ENCODE results near the gene ZFAND3.

Gene ZFAND3

GRCh38 chr6:38154731-38155130 lies 335.2 kb downstream of the ZFAND3 start:
- no peak for DNase-seq (ENCODE audit: low spot score)

- DNase-seq (ENCODE audit: low spot score) = no peak
These were observed 335.6 kb downstream of the ZFAND3 start for GRCh38 chr6:38155144-38155543.

- no peak for DNase-seq (ENCODE audit: low spot score)
These were observed 336.2 kb downstream of the ZFAND3 start for GRCh38 chr6:38155621-38156204.

- no peak for DNase-seq (ENCODE audit: low spot score)
These were observed 337.5 kb downstream of the ZFAND3 start for GRCh38 chr6:38156818-38157565.

GRCh38 chr6:38157905-38158304 lies 338.4 kb downstream of the ZFAND3 start:
- DNase-seq (ENCODE audit: low spot score) = no peak

GRCh38 chr6:38158762-38159350 lies 339.3 kb downstream of the ZFAND3 start:
- no peak for DNase-seq (ENCODE audit: low spot score)

- DNase-seq (ENCODE audit: low spot score) = no peak
These were observed 340.1 kb downstream of the ZFAND3 start for GRCh38 chr6:38159596-38159995.

- DNase-seq (ENCODE audit: low spot score) = no peak
These were observed 341.3 kb downstream of the ZFAND3 start for GRCh38 chr6:38160831-38161230.

- no peak for DNase-seq (ENCODE audit: low spot score)
These were observed 341.8 kb downstream of the ZFAND3 start for GRCh38 chr6:38161331-38161730.

- no peak for DNase-seq (ENCODE audit: low spot score)
These were observed 342.4 kb downstream of the ZFAND3 start for GRCh38 chr6:38161754-38162492.

- no peak for DNase-seq (ENCODE audit: low spot score)
These were observed 343.1 kb downstream of the ZFAND3 start for GRCh38 chr6:38162493-38163185.

GRCh38 chr6:38163186-38164130 lies 343.9 kb downstream of the ZFAND3 start:
- DNase-seq (ENCODE audit: low spot score) = no peak

- DNase-seq (ENCODE audit: low spot score) = no peak
These were observed 344.6 kb downstream of the ZFAND3 start for GRCh38 chr6:38164131-38164481.

GRCh38 chr6:38164671-38165108 lies 345.2 kb downstream of the ZFAND3 start:
- no peak for DNase-seq (ENCODE audit: low spot score)

GRCh38 chr6:38166411-38167240 lies 347.1 kb downstream of the ZFAND3 start:
- no peak for DNase-seq (ENCODE audit: low spot score)

GRCh38 chr6:38167598-38167997 lies 348.1 kb downstream of the ZFAND3 start:
- DNase-seq (ENCODE audit: low spot score) = no peak

- no peak for DNase-seq (ENCODE audit: low spot score)
These were observed 348.6 kb downstream of the ZFAND3 start for GRCh38 chr6:38168126-38168525.

- no peak for DNase-seq (ENCODE audit: low spot score)
These were observed 349.2 kb downstream of the ZFAND3 start for GRCh38 chr6:38168699-38169098.

- no peak for DNase-seq (ENCODE audit: low spot score)
These were observed 349.9 kb downstream of the ZFAND3 start for GRCh38 chr6:38169221-38169976.
